Measurements from ENCODE around the gene CORT. TPM values are rescaled to one million over a fixed set of nuclear protein-coding genes. Genes with fewer than 3 reads are reported as not detected.
"Not testable (repeated sequence)": the region's sequence is repeated elsewhere in the genome, so short reads cannot be mapped to it uniquely, and the experiment has no call there.

Gene CORT
- polyA plus RNA-seq, 1 donor from 2014 or later, result 0.81 TPM

DNA sequence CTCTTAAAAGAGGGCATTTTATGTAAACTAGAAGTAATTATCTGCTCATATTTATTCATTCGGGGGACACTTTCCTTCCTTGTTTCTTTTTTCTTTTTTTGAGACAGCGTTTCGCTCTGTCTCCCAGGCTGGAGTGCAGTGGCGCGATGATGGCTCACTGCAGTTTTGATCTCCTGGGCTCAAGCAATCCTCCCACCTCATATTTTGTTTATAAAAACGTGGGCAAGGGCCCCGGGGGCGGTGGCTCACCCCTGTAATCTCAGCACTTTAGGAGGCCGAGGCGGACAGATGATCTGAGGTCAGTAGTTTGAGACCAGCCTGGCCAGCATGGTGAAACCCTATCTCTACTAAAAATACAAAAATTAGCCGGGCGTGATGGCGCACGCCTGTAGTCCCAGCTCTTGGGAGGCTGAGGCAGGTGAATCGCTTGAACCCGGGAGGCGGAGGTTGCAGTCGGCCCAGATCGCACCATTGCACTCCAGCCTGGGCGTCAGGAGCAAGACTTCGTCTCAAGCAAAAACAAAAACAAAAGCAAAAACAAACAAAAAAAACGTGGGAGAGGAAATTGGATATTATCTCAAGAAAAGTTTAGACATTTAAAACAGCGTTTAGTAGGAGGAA is 23.4 kb downstream of the CORT start:
- H3K9me3 ChIP-seq (ENCODE audit: low read length), result no peaks in the 10 kb centered on the region
- peaks cover 23% of the 10 kb centered on the region for H3K79me2 ChIP-seq (replicated peaks; ENCODE audit: insufficient read depth, low read length)
- H3K36me3 ChIP-seq (ENCODE audit: insufficient read depth, low read length), result no peaks in the 10 kb centered on the region
- no peak overlapping the region for H3K9ac ChIP-seq (ENCODE audit: low read length)
- TF ChIP-seq EP300 (conservative IDR thresholded peaks at IDR 0.05; ENCODE audit: poor library complexity, severe bottlenecking), result no peak
- TF ChIP-seq RAD21 (conservative IDR thresholded peaks at IDR 0.05), result no peak
- TF ChIP-seq MXI1 (conservative IDR thresholded peaks at IDR 0.05; ENCODE audit: poor library complexity, severe bottlenecking), result no peak
- TF ChIP-seq EZH2 (IDR thresholded peaks at IDR 0.05; ENCODE audit: borderline replicate concordance, insufficient read depth, low read length, poor library complexity, severe bottlenecking), result no peak
- no peak for TF ChIP-seq TAF1 (IDR thresholded peaks at IDR 0.05; ENCODE audit: low read depth)
- TF ChIP-seq, protein P1, sequence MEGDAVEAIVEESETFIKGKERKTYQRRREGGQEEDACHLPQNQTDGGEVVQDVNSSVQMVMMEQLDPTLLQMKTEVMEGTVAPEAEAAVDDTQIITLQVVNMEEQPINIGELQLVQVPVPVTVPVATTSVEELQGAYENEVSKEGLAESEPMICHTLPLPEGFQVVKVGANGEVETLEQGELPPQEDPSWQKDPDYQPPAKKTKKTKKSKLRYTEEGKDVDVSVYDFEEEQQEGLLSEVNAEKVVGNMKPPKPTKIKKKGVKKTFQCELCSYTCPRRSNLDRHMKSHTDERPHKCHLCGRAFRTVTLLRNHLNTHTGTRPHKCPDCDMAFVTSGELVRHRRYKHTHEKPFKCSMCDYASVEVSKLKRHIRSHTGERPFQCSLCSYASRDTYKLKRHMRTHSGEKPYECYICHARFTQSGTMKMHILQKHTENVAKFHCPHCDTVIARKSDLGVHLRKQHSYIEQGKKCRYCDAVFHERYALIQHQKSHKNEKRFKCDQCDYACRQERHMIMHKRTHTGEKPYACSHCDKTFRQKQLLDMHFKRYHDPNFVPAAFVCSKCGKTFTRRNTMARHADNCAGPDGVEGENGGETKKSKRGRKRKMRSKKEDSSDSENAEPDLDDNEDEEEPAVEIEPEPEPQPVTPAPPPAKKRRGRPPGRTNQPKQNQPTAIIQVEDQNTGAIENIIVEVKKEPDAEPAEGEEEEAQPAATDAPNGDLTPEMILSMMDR (IDR thresholded peaks at IDR 0.05; ENCODE audit: poor library complexity, severe bottlenecking), result no peak
- TF ChIP-seq POLR2AphosphoS5 (IDR thresholded peaks at IDR 0.05), result no peak
- no peak for TF ChIP-seq SMC3 (conservative IDR thresholded peaks at IDR 0.05; ENCODE audit: poor library complexity)
- TF ChIP-seq, protein P2, sequence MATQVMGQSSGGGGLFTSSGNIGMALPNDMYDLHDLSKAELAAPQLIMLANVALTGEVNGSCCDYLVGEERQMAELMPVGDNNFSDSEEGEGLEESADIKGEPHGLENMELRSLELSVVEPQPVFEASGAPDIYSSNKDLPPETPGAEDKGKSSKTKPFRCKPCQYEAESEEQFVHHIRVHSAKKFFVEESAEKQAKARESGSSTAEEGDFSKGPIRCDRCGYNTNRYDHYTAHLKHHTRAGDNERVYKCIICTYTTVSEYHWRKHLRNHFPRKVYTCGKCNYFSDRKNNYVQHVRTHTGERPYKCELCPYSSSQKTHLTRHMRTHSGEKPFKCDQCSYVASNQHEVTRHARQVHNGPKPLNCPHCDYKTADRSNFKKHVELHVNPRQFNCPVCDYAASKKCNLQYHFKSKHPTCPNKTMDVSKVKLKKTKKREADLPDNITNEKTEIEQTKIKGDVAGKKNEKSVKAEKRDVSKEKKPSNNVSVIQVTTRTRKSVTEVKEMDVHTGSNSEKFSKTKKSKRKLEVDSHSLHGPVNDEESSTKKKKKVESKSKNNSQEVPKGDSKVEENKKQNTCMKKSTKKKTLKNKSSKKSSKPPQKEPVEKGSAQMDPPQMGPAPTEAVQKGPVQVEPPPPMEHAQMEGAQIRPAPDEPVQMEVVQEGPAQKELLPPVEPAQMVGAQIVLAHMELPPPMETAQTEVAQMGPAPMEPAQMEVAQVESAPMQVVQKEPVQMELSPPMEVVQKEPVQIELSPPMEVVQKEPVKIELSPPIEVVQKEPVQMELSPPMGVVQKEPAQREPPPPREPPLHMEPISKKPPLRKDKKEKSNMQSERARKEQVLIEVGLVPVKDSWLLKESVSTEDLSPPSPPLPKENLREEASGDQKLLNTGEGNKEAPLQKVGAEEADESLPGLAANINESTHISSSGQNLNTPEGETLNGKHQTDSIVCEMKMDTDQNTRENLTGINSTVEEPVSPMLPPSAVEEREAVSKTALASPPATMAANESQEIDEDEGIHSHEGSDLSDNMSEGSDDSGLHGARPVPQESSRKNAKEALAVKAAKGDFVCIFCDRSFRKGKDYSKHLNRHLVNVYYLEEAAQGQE (IDR thresholded peaks at IDR 0.05; ENCODE audit: borderline replicate concordance), result no peak
- H3K9me2 ChIP-seq (ENCODE audit: insufficient read depth, low read length), result no peaks in the 10 kb centered on the region
- no peak overlapping the region for H2AFZ ChIP-seq (ENCODE audit: low read depth, low read length)
- H3F3A ChIP-seq (ENCODE audit: insufficient read depth, low read length, poor library complexity, severe bottlenecking), result no peaks in the 10 kb centered on the region
- no peaks in the 10 kb centered on the region for H4K20me1 ChIP-seq (ENCODE audit: insufficient read depth)
- no peak overlapping the region for H3K27ac ChIP-seq (ENCODE audit: low read length)
- H3K4me2 ChIP-seq (ENCODE audit: low read length), result no peak overlapping the region
- H3K4me3 ChIP-seq (ENCODE audit: low read length), result no peak overlapping the region
- H3K27me3 ChIP-seq (ENCODE audit: insufficient read depth, low read depth, low read length), result no peaks in the 10 kb centered on the region

DNA sequence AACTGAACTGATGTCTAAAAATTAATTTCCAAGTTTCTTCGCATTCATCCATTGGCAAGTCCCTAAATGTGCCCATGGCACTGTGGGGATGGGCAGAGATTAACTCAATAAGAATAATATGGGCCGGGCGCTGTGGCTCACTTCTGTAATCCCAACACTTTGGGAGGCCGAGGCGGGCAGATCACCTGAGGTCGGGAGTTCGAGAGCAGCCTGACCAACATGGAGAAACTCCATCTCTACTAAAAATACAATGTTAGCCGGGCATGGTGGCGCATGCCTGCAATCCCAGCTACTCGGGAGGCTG is 24.4 kb downstream of the CORT start:
- H2AFZ ChIP-seq (ENCODE audit: low read depth, low read length); H3K27me3 ChIP-seq (ENCODE audit: insufficient read depth, low read depth, low read length); H3K9ac ChIP-seq (ENCODE audit: low read length); H3F3A ChIP-seq (ENCODE audit: insufficient read depth, low read length, poor library complexity, severe bottlenecking); H3K9me3 ChIP-seq (ENCODE audit: low read length); H3K36me3 ChIP-seq (ENCODE audit: insufficient read depth, low read length); H3K9me2 ChIP-seq (ENCODE audit: insufficient read depth, low read length); H4K20me1 ChIP-seq (ENCODE audit: insufficient read depth); H3K27ac ChIP-seq (ENCODE audit: low read length); H3K4me2 ChIP-seq (ENCODE audit: low read length): not testable (repeated sequence)
- H3K4me3 ChIP-seq (ENCODE audit: low read length), result peak overlapping the region; percentile 74
- H3K79me2 ChIP-seq (replicated peaks; ENCODE audit: insufficient read depth, low read length), result peaks cover 24% of the 10 kb centered on the region

All from neural cell (in vitro differentiated cells).